ENCODE results near the gene USP12. TPM values are rescaled to one million over a fixed set of nuclear protein-coding genes. Genes with fewer than 3 reads are reported as not detected.
"Not testable (repeated sequence)": the region's sequence is repeated elsewhere in the genome, so short reads cannot be mapped to it uniquely, and the experiment has no call there.

Gene USP12
- total RNA-seq, 2 experiments from 2014 or later: 9.9 to 27.6 TPM

DNA sequence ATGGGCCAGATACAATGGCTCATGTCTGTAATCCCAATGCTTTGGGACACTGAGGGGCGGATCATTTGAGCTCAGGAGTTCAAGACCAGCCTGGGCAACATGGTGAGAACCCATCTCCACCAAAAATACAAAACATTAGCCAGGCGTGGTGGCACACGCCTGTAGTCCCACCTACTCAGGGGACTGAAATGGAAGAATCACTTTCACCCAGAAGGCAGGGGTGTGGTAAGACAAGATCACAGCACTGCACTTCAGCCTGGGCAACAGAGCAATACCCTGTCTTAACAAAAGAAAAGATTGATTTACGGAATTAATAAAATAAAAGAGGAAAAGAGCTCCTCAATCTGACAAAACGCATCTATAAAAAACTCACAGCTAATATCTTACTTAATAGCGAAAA, 22.7 kb downstream of the USP12 start:
- POLR2A ChIA-PET: interaction anchor here (0.6 to 0.7 kb wide), 3 partner anchors 17 to 83 kb away, joined by 3 to 4 read pairs (median 3); no protein-coding TSS in a partner anchor
- intact Hi-C loops (cut with micrococcal nuclease; ENCODE audit: unreplicated experiment): no loop called here
- no TSS peak for BruUV-seq (replicated peaks)
- H3K9me3 ChIP-seq (ENCODE audit: low read length): no peaks in the 10 kb centered on the region
- DNase-seq (ENCODE audit: low spot score): no peak
- CTCF ChIA-PET (ENCODE audit: unreplicated experiment): no interaction called here
- no peaks in the 10 kb centered on the region for H3K9me2 ChIP-seq (ENCODE audit: insufficient read depth, low read length)
- peaks cover 5% of the 10 kb centered on the region; the same call in 1 of the 2 replicates for H4K20me1 ChIP-seq (ENCODE audit: insufficient read depth, low read length)
- no peak overlapping the region for H3K27ac ChIP-seq (ENCODE audit: low read depth, low read length, poor library complexity, severe bottlenecking)
- peaks cover 18% of the 10 kb centered on the region for H3K4me1 ChIP-seq (ENCODE audit: insufficient read depth, low read length, poor library complexity, severe bottlenecking)
- no peaks in the 10 kb centered on the region for H3K36me3 ChIP-seq (ENCODE audit: insufficient read depth, low read length)
- H3K79me2 ChIP-seq (ENCODE audit: insufficient read depth, low read depth, low read length): peaks cover 68% of the 10 kb centered on the region; the same call in 1 of the 2 replicates
- H3K4me2 ChIP-seq (ENCODE audit: low read length): no peak overlapping the region
- no peak for TF ChIP-seq EZH2phosphoT487 (IDR thresholded peaks at IDR 0.05; ENCODE audit: borderline replicate concordance, low read depth, low read length)
- TF ChIP-seq, protein P1, sequence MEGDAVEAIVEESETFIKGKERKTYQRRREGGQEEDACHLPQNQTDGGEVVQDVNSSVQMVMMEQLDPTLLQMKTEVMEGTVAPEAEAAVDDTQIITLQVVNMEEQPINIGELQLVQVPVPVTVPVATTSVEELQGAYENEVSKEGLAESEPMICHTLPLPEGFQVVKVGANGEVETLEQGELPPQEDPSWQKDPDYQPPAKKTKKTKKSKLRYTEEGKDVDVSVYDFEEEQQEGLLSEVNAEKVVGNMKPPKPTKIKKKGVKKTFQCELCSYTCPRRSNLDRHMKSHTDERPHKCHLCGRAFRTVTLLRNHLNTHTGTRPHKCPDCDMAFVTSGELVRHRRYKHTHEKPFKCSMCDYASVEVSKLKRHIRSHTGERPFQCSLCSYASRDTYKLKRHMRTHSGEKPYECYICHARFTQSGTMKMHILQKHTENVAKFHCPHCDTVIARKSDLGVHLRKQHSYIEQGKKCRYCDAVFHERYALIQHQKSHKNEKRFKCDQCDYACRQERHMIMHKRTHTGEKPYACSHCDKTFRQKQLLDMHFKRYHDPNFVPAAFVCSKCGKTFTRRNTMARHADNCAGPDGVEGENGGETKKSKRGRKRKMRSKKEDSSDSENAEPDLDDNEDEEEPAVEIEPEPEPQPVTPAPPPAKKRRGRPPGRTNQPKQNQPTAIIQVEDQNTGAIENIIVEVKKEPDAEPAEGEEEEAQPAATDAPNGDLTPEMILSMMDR (conservative IDR thresholded peaks at IDR 0.05; ENCODE audit: low read length): no peak
- H3K4me3 ChIP-seq (ENCODE audit: low read depth, low read length, poor library complexity, severe bottlenecking): no peak overlapping the region
- H2AFZ ChIP-seq (ENCODE audit: low read length): no peak overlapping the region

DNA sequence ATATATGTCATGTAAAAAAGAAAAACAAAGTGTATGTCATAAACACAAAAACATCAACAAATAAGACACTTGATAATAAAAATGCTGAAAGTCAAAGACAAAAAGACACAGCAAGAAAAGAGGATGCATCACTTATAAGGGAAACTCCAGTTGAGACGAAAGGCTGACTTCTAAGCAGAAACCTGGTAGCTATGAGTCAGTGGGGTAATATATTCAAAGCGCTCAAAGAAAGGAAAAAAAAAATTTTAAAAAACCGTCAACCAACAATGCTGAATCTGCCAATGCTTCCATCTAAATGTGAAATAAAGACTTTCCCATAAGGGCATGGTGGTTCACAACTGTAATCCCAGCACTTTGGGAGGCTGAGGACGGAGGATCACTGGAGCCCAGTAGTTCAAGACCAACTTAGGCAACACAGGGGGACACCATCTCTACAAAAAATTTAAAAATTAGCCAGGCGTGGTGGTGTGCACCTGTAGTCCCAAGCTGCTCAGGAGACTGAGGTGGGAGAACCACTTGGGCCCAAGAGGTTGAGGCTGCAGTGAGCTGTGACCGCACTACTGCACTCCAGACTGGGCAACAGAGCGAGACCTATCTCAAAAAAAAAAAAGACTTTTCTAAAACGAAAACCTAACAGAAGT, 24.0 kb downstream of the USP12 start:
- H3K9me3 ChIP-seq (ENCODE audit: low read length): no peaks in the 10 kb centered on the region
- ChIA-PET POLR2A (interaction anchor here (0.7 to 0.8 kb wide), 2 partner anchors 20 to 61 kb away, joined by 3 read pairs; no protein-coding TSS in a partner anchor), CTCF (ENCODE audit: unreplicated experiment) (no interaction called here)
- DNase-seq (ENCODE audit: low spot score): peak; percentile 32
- intact Hi-C loops (cut with micrococcal nuclease; ENCODE audit: unreplicated experiment): no loop called here
- H3K79me2 ChIP-seq (ENCODE audit: insufficient read depth, low read depth, low read length): peaks cover 58% of the 10 kb centered on the region; the same call in 1 of the 2 replicates
- no peak overlapping the region for H3K4me3 ChIP-seq (ENCODE audit: low read depth, low read length, poor library complexity, severe bottlenecking)
- peaks cover 5% of the 10 kb centered on the region; the same call in 1 of the 2 replicates for H4K20me1 ChIP-seq (ENCODE audit: insufficient read depth, low read length)
- H2AFZ ChIP-seq (ENCODE audit: low read length): no peak overlapping the region
- H3K4me1 ChIP-seq (ENCODE audit: insufficient read depth, low read length, poor library complexity, severe bottlenecking): peaks cover 18% of the 10 kb centered on the region
- TF ChIP-seq EZH2phosphoT487 (IDR thresholded peaks at IDR 0.05; ENCODE audit: borderline replicate concordance, low read depth, low read length): no peak
- TF ChIP-seq, protein P1 (conservative IDR thresholded peaks at IDR 0.05; ENCODE audit: low read length): no peak
- BruUV-seq (replicated peaks): no TSS peak
- no peak overlapping the region for H3K4me2 ChIP-seq (ENCODE audit: low read length)
- no peaks in the 10 kb centered on the region for H3K9me2 ChIP-seq (ENCODE audit: insufficient read depth, low read length)
- H3K27ac ChIP-seq (ENCODE audit: low read depth, low read length, poor library complexity, severe bottlenecking): no peak overlapping the region
- no peaks in the 10 kb centered on the region for H3K36me3 ChIP-seq (ENCODE audit: insufficient read depth, low read length)

DNA sequence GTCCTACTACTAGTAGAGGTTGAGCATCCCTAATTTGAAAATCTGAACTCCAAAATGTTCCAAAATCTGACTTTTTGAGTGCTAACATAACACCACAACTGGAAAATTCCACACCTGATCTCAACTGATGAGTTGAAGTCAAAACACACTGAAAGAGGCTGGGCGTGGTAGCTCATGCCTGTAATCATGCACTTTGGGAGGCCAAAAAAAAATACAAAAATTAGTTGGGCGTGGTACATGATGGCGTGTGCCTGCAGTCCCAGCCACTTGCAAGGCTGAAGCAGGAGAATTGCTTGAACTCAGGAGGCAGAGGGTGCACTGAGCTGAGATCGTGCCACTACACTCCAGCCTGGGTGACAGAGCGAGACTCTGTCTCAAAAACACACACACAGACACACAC, 29.9 kb downstream of the USP12 start:
- ChIA-PET CTCF (ENCODE audit: unreplicated experiment) (no interaction called here), POLR2A (interaction anchor here (1.6 kb wide), 1 partner anchor 53 kb away, joined by 7 read pairs; no protein-coding TSS in a partner anchor)
- H3K4me3 ChIP-seq (ENCODE audit: low read depth, low read length, poor library complexity, severe bottlenecking): no peak overlapping the region
- no peak for DNase-seq (ENCODE audit: low spot score)
- peaks cover 7% of the 10 kb centered on the region; the same call in 1 of the 2 replicates for H3K9me3 ChIP-seq (ENCODE audit: low read length)
- no TSS peak for BruUV-seq (replicated peaks)
- no peak for TF ChIP-seq EZH2phosphoT487 (IDR thresholded peaks at IDR 0.05; ENCODE audit: borderline replicate concordance, low read depth, low read length)
- TF ChIP-seq, protein P1 (conservative IDR thresholded peaks at IDR 0.05; ENCODE audit: low read length): no peak
- intact Hi-C loops (cut with micrococcal nuclease; ENCODE audit: unreplicated experiment): no loop called here
- H3K4me2 ChIP-seq (ENCODE audit: low read length): no peak overlapping the region
- no peaks in the 10 kb centered on the region; the same call in 1 of the 2 replicates for H3K36me3 ChIP-seq (ENCODE audit: insufficient read depth, low read length)
- no peak overlapping the region for H2AFZ ChIP-seq (ENCODE audit: low read length)
- 0 out of 2 replicates have a peak, but pooled peaks cover 6% of the 10 kb centered on the region for H4K20me1 ChIP-seq (ENCODE audit: insufficient read depth, low read length)
- H3K79me2 ChIP-seq (ENCODE audit: insufficient read depth, low read depth, low read length): peaks cover 50% of the 10 kb centered on the region
- H3K4me1 ChIP-seq (ENCODE audit: insufficient read depth, low read length, poor library complexity, severe bottlenecking): no peaks in the 10 kb centered on the region
- H3K9me2 ChIP-seq (ENCODE audit: insufficient read depth, low read length): no peaks in the 10 kb centered on the region
- no peak overlapping the region for H3K27ac ChIP-seq (ENCODE audit: low read depth, low read length, poor library complexity, severe bottlenecking)

DNA sequence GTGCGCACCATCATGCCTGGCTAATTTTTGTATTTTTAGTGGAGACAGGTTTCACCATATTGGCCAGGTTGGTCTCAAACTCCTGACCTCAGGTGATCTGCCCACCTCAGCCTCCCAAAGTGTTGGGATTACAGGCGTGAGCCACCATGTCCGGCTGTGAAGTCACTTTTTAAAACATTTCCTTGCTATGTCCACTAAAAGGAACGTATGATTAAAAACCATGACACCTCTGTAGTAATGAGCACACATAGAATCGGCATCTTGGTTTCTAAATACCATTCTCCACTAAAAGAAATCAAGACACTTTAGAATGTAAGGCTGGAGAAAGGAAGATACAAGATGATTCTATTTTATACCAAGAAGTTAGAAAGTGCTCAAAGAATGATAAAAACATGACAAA, 30.5 kb downstream of the USP12 start:
- intact Hi-C loops (cut with micrococcal nuclease; ENCODE audit: unreplicated experiment); H3K27ac ChIP-seq (ENCODE audit: low read depth, low read length, poor library complexity, severe bottlenecking); BruUV-seq (replicated peaks); H3K9me2 ChIP-seq (ENCODE audit: insufficient read depth, low read length); H3K36me3 ChIP-seq (ENCODE audit: insufficient read depth, low read length); H2AFZ ChIP-seq (ENCODE audit: low read length); CTCF ChIA-PET (ENCODE audit: unreplicated experiment); H3K4me1 ChIP-seq (ENCODE audit: insufficient read depth, low read length, poor library complexity, severe bottlenecking); H3K9me3 ChIP-seq (ENCODE audit: low read length); DNase-seq (ENCODE audit: low spot score); H4K20me1 ChIP-seq (ENCODE audit: insufficient read depth, low read length); H3K4me3 ChIP-seq (ENCODE audit: low read depth, low read length, poor library complexity, severe bottlenecking); H3K4me2 ChIP-seq (ENCODE audit: low read length): not testable (repeated sequence)
- H3K79me2 ChIP-seq (ENCODE audit: insufficient read depth, low read depth, low read length): peaks cover 44% of the 10 kb centered on the region
- POLR2A ChIA-PET: interaction anchor here (1.6 kb wide), 1 partner anchor 54 kb away, joined by 7 read pairs; no protein-coding TSS in a partner anchor
